Spleen (tissue), 11 donors: ENCODE data around the gene ZKSCAN1. TPM values are rescaled to one million over a fixed set of nuclear protein-coding genes. Genes with fewer than 3 reads are reported as not detected.

ENCODE experiments used
- DNase-seq: peaks from one replicate; pipeline ENCODE4 v3.0.0-alpha.2; 2020
- H3K27ac ChIP-seq, 8 donors: fragments of 200-600 bp; sonication (generic) in 7 of 8; 1 replicate in 4 of 8; 2 replicates in 4 of 8; pipeline versions ENCODE4 v1.5.0 to v1.8.0; 2016 to 2021; ENCODE audit warnings: inconsistent platforms in 4 of 8, mild to moderate bottlenecking in 4 of 8, moderate library complexity in 1 of 8
- H3K27me3 ChIP-seq, 7 donors: fragments of 200-600 bp; sonication (generic) in 6 of 7; replicated peaks in 1 of 7; 1 replicate in 4 of 7; 2 replicates in 3 of 7; pipeline versions ENCODE4 v1.5.0 to v1.8.0; 2016 to 2021; ENCODE audit warnings: inconsistent platforms in 3 of 7, mild to moderate bottlenecking in 1 of 7
- H3K36me3 ChIP-seq, 6 donors: fragments of 200-600 bp; sonication (generic) in 5 of 6; 1 replicate in 4 of 6; 2 replicates in 2 of 6; pipeline versions ENCODE4 v1.5.0 to v1.8.0; 2016 to 2021; ENCODE audit warnings: inconsistent platforms in 2 of 6
- H3K4me1 ChIP-seq, 6 donors: fragments of 200-600 bp; sonication (generic) in 5 of 6; 1 replicate in 3 of 6; 2 replicates in 3 of 6; pipeline versions ENCODE4 v1.5.0 to v1.8.0; 2016 to 2021; ENCODE audit warnings: inconsistent platforms in 3 of 6
- H3K4me3 ChIP-seq, 8 donors: fragments of 200-600 bp; sonication (generic) in 7 of 8; 1 replicate in 4 of 8; 2 replicates in 4 of 8; pipeline versions ENCODE4 v1.5.0 to v1.8.0; 2016 to 2021; ENCODE audit warnings: inconsistent platforms in 4 of 8, mild to moderate bottlenecking in 4 of 8, moderate library complexity in 2 of 8
- H3K9me3 ChIP-seq, 8 donors: fragments of 200-600 bp; sonication (generic) in 7 of 8; 1 replicate in 4 of 8; 2 replicates in 4 of 8; pipeline versions ENCODE4 v1.5.0 to v1.8.0; 2016 to 2021; ENCODE audit warnings: inconsistent platforms in 4 of 8
- POLR2A ChIP-seq, 3 donors: fragments of 450-650 bp; IDR thresholded peaks; one replicate each; pipeline ENCODE4 v1.5.1; 2017; ENCODE audit warnings: antibody characterized with exemption in 3 of 3, mild to moderate bottlenecking in 1 of 3
- POLR2AphosphoS5 ChIP-seq, 3 donors: sonication (generic); formaldehyde crosslinking; IDR thresholded peaks; one replicate each; pipeline ENCODE4 v1.5.1; 2017; ENCODE audit warnings: antibody characterized with exemption in 3 of 3
- WGBS, 5 donors: extraction: QIAGEN DNeasy Blood & Tissue Kit in 3 of 5; methylation state at CpG; one replicate each; pipeline versions ENCODE4 v1.1.5 to v1.1.7; 2013 to 2018; 5-methylcytosine and 5-hydroxymethylcytosine counted together
- intact Hi-C: fragments of 100-400 bp; cut with DNase I; formaldehyde crosslinking; loops from one replicate; pipeline ENCODE4 v1.15.0; 2023; ENCODE audit warnings: low total_unique reads
- polyA plus RNA-seq, 3 donors: library from polyadenylated mRNA; stranded (reverse); fragments of 200-250 nt; gene quantifications; one replicate each; pipeline ENCODE4 v1.2.1, GENCODE V29; 2013
- total RNA-seq, 7 donors: library from RNA; depleted of rRNA in 3 of 7; stranded (reverse); fragments of >200 nt in 3 of 7; fragmentation: NEBNext Ultra II Directional in 4 of 7; extraction: Animal tissue kit (Norgen Biotek cat#: 25700) in 4 of 7; gene quantifications; one replicate each; pipeline versions ENCODE4 v1.1.0 to v1.2.1, GENCODE V29; 2016 to 2021
- TF ChIP-seq, protein P1 (sequence below), 11 experiments: fragments of 200-600 bp in 7 of 11; fragments of 450-650 bp in 4 of 11; sonication (generic) in 4 of 11; IDR thresholded peaks in 8 of 11; conservative IDR thresholded peaks in 3 of 11; 1 replicate in 7 of 11; 2 replicates in 4 of 11; pipeline versions ENCODE4 v1.4.0 to v1.8.0; 2016 to 2021; ENCODE audit warnings: antibody characterized with exemption in 11 of 11, inconsistent platforms in 4 of 11, mild to moderate bottlenecking in 1 of 11
- donor health status: healthy with polysubstance abuse.
- donor health status: DM: no; HTN: no; CAD: no; lungs with moderate emphysema.
- donor health status: DM: no; HTN: no; CAD: no.
- donor health status: Bipolar disorder and iron deficiency.
- donor health status: healthy.
- donor health status: DM: no; HTN: no; CAD: no.
- donor health status: DM: yes; HTN: yes; CAD: no.

ZKSCAN1 gene
- total and polyA plus RNA-seq, 10 donors = 7.3 to 77.9 (median 32.7) TPM

DNA sequence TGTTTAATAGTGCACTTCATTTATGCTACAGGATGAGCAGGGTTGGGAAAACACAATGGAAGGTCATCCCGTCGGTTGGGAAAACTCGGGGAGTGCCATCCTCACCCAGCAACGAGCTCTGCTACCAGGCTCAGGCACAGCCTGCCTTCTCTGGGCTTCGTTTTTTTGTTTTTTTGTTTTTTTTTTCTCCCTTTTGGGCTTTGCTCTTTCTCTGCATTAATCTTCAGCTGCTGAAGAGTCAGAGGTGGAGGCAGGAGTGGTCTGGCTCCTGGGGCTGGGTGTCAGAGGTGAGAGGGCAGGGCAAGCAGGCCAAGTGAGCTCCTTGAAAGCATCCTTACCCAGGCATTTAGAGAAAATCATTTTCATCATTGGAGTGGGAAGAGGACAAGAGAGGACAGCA, 54.6 kb downstream of the ZKSCAN1 start:
- Histone ChIP-seq H3K4me3 (no peak overlapping the region), H3K36me3 (peaks cover 35 to 100% (median 64%) of the 10 kb centered on the region in 6 donors), H3K27ac (no peak overlapping the region), H3K4me1 (peaks cover 0 to 8% (median 0%) of the 10 kb centered on the region in 6 donors), H3K27me3 (no peaks in the 10 kb centered on the region), H3K9me3 (peaks cover 6 to 47% (median 39%) of the 10 kb centered on the region in 8 donors)
- WGBS, 5 donors = 96 to 99% (median 98%) methylated on average over 5 of the region's 5 CpGs
- intact Hi-C loops = loop anchor here (10.0 kb wide), 1 partner anchor 85 kb away; no protein-coding TSS in a partner anchor
- DNase-seq = no peak
- TF ChIP-seq POLR2A (IDR thresholded peaks at IDR 0.05) = no peak
- TF ChIP-seq, protein P1, sequence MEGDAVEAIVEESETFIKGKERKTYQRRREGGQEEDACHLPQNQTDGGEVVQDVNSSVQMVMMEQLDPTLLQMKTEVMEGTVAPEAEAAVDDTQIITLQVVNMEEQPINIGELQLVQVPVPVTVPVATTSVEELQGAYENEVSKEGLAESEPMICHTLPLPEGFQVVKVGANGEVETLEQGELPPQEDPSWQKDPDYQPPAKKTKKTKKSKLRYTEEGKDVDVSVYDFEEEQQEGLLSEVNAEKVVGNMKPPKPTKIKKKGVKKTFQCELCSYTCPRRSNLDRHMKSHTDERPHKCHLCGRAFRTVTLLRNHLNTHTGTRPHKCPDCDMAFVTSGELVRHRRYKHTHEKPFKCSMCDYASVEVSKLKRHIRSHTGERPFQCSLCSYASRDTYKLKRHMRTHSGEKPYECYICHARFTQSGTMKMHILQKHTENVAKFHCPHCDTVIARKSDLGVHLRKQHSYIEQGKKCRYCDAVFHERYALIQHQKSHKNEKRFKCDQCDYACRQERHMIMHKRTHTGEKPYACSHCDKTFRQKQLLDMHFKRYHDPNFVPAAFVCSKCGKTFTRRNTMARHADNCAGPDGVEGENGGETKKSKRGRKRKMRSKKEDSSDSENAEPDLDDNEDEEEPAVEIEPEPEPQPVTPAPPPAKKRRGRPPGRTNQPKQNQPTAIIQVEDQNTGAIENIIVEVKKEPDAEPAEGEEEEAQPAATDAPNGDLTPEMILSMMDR (IDR thresholded peaks at IDR 0.05 in 8 of 11, conservative IDR thresholded peaks at IDR 0.05 in 3 of 11) = no peak
- TF ChIP-seq POLR2AphosphoS5 (IDR thresholded peaks at IDR 0.05) = no peak

DNA sequence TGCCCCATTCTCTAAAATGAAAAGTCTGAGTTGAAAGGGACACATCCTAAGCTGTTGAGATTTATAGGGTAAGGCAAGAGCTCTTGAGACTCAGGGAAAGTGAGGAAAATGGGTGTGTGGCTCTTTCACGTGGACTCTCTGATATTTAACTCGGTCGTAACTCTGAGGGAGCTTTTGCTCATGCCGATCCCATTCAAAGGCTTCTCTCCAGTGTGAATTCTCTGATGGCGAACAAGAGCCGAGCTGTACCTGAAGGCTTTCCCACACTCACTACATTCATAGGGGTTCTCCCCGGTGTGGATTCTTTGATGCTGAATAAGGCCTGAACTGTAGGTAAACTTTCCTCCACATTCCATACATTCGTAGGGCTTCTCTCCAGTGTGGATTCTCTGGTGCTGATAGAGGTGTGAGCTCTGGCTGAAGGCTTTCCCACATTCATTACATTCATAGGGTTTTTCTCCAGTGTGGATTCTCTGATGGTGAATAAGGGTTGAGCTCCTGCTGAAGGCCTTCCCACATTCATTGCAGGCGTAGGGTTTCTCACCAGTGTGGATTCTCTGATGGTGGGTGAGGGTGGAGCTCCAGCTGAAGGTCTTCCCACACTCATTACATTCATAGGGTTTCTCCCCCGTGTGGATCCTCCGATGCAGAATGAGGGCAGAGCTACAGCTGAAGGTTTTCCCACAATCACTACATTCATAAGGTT, 55.8 kb downstream of the ZKSCAN1 start:
- Histone ChIP-seq H3K4me3 (peak overlapping the region in 1 of 8 donors; percentile 9), H3K4me1 (no peaks in the 10 kb centered on the region), H3K36me3 (peaks cover 35 to 100% (median 75%) of the 10 kb centered on the region in 6 donors), H3K27me3 (no peaks in the 10 kb centered on the region), H3K9me3 (peaks cover 6 to 47% (median 39%) of the 10 kb centered on the region in 8 donors), H3K27ac (no peak overlapping the region)
- no peak for DNase-seq
- WGBS, 5 donors = 97 to 99% (median 98%) methylated on average over 11 of the region's 11 CpGs
- TF ChIP-seq, protein P1 (IDR thresholded peaks at IDR 0.05 in 8 of 11, conservative IDR thresholded peaks at IDR 0.05 in 3 of 11) = no peak
- TF ChIP-seq POLR2AphosphoS5 (IDR thresholded peaks at IDR 0.05) = no peak
- TF ChIP-seq POLR2A (IDR thresholded peaks at IDR 0.05) = no peak
- intact Hi-C loops = loop anchor here (10.0 kb wide), 1 partner anchor 86 kb away; no protein-coding TSS in a partner anchor

GRCh38 chr7:100072462-100072861, 57.1 kb downstream of the ZKSCAN1 start:
- 95 to 98% (median 97%) methylated on average over 10 of the region's 10 CpGs for WGBS, 5 donors
- intact Hi-C loops = loop anchor here (10.0 kb wide), 1 partner anchor 88 kb away; no protein-coding TSS in a partner anchor

More at GRCh38 chr7:100072462-100072861, 57.1 kb downstream of the ZKSCAN1 start:
- no peak for DNase-seq
- H3K27me3 ChIP-seq = no peaks in the 10 kb centered on the region
- peaks cover 35 to 100% (median 88%) of the 10 kb centered on the region in 6 donors for H3K36me3 ChIP-seq
- peaks cover 6 to 47% (median 39%) of the 10 kb centered on the region in 8 donors for H3K9me3 ChIP-seq
- TF ChIP-seq, protein P1 (IDR thresholded peaks at IDR 0.05 in 8 of 11, conservative IDR thresholded peaks at IDR 0.05 in 3 of 11) = no peak
- no peak for TF ChIP-seq POLR2AphosphoS5 (IDR thresholded peaks at IDR 0.05)
- no peak for TF ChIP-seq POLR2A (IDR thresholded peaks at IDR 0.05)
- H3K4me1 ChIP-seq = no peaks in the 10 kb centered on the region
- H3K27ac ChIP-seq = no peak overlapping the region
- no peak overlapping the region for H3K4me3 ChIP-seq
